HCT116 (cell line): ENCODE results near the gene ORM1. TPM values are rescaled to one million over a fixed set of nuclear protein-coding genes. Genes with fewer than 3 reads are reported as not detected.

Experiments used
- ATAC-seq: fragments of 200-7000 bp; cut with Tn5 transposase; 2 replicates; pipeline ENCODE4 v1.9.1; 2020; ENCODE audit warnings: mild to moderate bottlenecking, moderate library complexity
- BruUV-seq: library from RNA; stranded (reverse); fragments of 400-500 nt; replicated peaks from 2 replicates; lab custom pipeline; 2021; lab: Mats Ljungman, UMichigan
- CTCF ChIA-PET: fragments of 300-600 bp; sonication (Branson Sonifier 250); formaldehyde crosslinking; loops from one replicate; lab custom pipeline; 2021; ENCODE audit warnings: antibody characterized with exemption; lab: Charles Lee
- POLR2A ChIA-PET: fragments of 300-600, 350-600 bp; sonication (Branson Sonifier 250); formaldehyde crosslinking; loops from one replicate; lab custom pipeline; 2021; ENCODE audit warnings: antibody characterized with exemption; lab: Charles Lee
- RAD21 ChIA-PET, 2 experiments: fragments of 300-600 bp; sonication (Branson Sonifier 250); formaldehyde crosslinking; loops; one replicate each; lab custom pipeline; 2023; ENCODE audit warnings: low total read pairs in 2 of 2; ENCODE audit not compliant: uncharacterized antibody in 2 of 2, unreplicated experiment in 2 of 2, low non-redundant PET in 1 of 2; lab: Charles Lee
- DNase-seq: peaks from one replicate; pipeline ENCODE4 v3.0.0-alpha.2; 2010; ENCODE audit warnings: low read depth, low spot score
- H2AFZ ChIP-seq: fragments of 200-600 bp; shearing (Covaris generic), sonication (generic); 2 replicates; pipeline ENCODE4 v1.6.1; 2017; ENCODE audit warnings: low read depth, mixed run types, mixed read lengths, antibody characterized with exemption, low read length; ENCODE audit not compliant: poor library complexity, severe bottlenecking
- H3K27ac ChIP-seq: 2 replicates; pipeline ENCODE4 v1.5.1; 2012; ENCODE audit warnings: low read depth, low read length
- H3K27me3 ChIP-seq: fragments of 200-600 bp; sonication (generic); 2 replicates; pipeline ENCODE4 v1.6.1; 2016; ENCODE audit warnings: mixed run types, low read length, mixed read lengths; ENCODE audit not compliant: insufficient read depth
- H3K36me3 ChIP-seq, 2 experiments: fragments of 200-500 bp in 1 of 2; fragments of 200-600 bp in 1 of 2; sonication (Bioruptor generic) in 1 of 2; sonication (generic) in 1 of 2; 2 replicates each; pipeline versions ENCODE4 v1.5.1 to v1.6.1; 2014 to 2016; ENCODE audit warnings: low read length in 2 of 2, inconsistent platforms in 1 of 2, mixed read lengths in 1 of 2, mixed run types in 1 of 2; ENCODE audit not compliant: insufficient read depth in 2 of 2, control insufficient read depth in 1 of 2
- H3K4me1 ChIP-seq, 2 experiments: fragments of 200-600 bp in 1 of 2; sonication (generic) in 1 of 2; 2 replicates each; pipeline versions ENCODE4 v1.5.1 to v1.6.1; 2012 to 2017; ENCODE audit warnings: low read length in 2 of 2, inconsistent platforms in 1 of 2, mild to moderate bottlenecking in 1 of 2, mixed read lengths in 1 of 2, mixed run types in 1 of 2, moderate library complexity in 1 of 2; ENCODE audit not compliant: insufficient read depth in 2 of 2, control insufficient read depth in 1 of 2
- H3K4me2 ChIP-seq: fragments of 200-600 bp; sonication (generic); 2 replicates; pipeline ENCODE4 v1.6.1; 2017; ENCODE audit warnings: mixed run types, low read length, mixed read lengths
- H3K4me3 ChIP-seq, 2 experiments: fragments of 200-600 bp in 1 of 2; sonication (generic) in 1 of 2; replicated peaks in 1 of 2; 2 replicates each; pipeline ENCODE4 v1.5.1; 2011 to 2016; ENCODE audit warnings: low read length in 2 of 2, control low read depth in 1 of 2, low read depth in 1 of 2, mild to moderate bottlenecking in 1 of 2, mixed read lengths in 1 of 2, mixed run types in 1 of 2
- H3K79me2 ChIP-seq: fragments of 200-600 bp; sonication (generic); 2 replicates; pipeline ENCODE4 v1.6.1; 2017; ENCODE audit warnings: mild to moderate bottlenecking, mixed run types, low read length, moderate library complexity, mixed read lengths; ENCODE audit not compliant: insufficient read depth
- H3K9ac ChIP-seq: fragments of 200-600 bp; sonication (generic); 2 replicates; pipeline ENCODE4 v1.6.1; 2016; ENCODE audit warnings: low read length, mixed read lengths
- H3K9me2 ChIP-seq: fragments of 200-600 bp; sonication (generic), shearing (Covaris generic); 2 replicates; pipeline ENCODE4 v1.6.1; 2017; ENCODE audit warnings: mixed run types, mild to moderate bottlenecking, moderate library complexity; ENCODE audit not compliant: insufficient read depth
- H3K9me3 ChIP-seq, 2 experiments: fragments of 200-500 bp in 1 of 2; fragments of 200-600 bp in 1 of 2; sonication (Bioruptor generic) in 1 of 2; sonication (generic) in 1 of 2; 2 replicates each; pipeline ENCODE4 v1.6.1; 2014 to 2017; ENCODE audit warnings: low read length in 2 of 2, mixed read lengths in 2 of 2, inconsistent platforms in 1 of 2, low read depth in 1 of 2, mild to moderate bottlenecking in 1 of 2, mixed run types in 1 of 2, moderate library complexity in 1 of 2; ENCODE audit not compliant: control insufficient read depth in 1 of 2, insufficient read depth in 1 of 2
- H4K20me1 ChIP-seq: fragments of 200-600 bp; sonication (generic), shearing (Covaris generic); 2 replicates; pipeline ENCODE4 v1.6.1; 2017; ENCODE audit warnings: mixed run types, mild to moderate bottlenecking, moderate library complexity; ENCODE audit not compliant: insufficient read depth
- CTCF ChIP-seq, 3 experiments: fragments of 200-600 bp in 1 of 3; sonication (generic) in 1 of 3; IDR thresholded peaks in 2 of 3; conservative IDR thresholded peaks in 1 of 3; 2 replicates each; pipeline ENCODE4 v1.5.1; 2012 to 2017; ENCODE audit warnings: low read depth in 2 of 3, low read length in 2 of 3, antibody characterized with exemption in 1 of 3, borderline replicate concordance in 1 of 3, control low read depth in 1 of 3, mild to moderate bottlenecking in 1 of 3, mixed read lengths in 1 of 3, mixed run types in 1 of 3, moderate library complexity in 1 of 3; ENCODE audit not compliant: insufficient read depth in 1 of 3
- EGR1 ChIP-seq: IDR thresholded peaks from 2 replicates; pipeline ENCODE4 v1.6.1; 2012; ENCODE audit warnings: low read depth
- EZH2phosphoT487 ChIP-seq: fragments of 200-600 bp; IDR thresholded peaks from 2 replicates; pipeline ENCODE4 v1.6.1; 2018; ENCODE audit warnings: antibody characterized with exemption, borderline replicate concordance
- MAX ChIP-seq: IDR thresholded peaks from 2 replicates; pipeline ENCODE4 v1.6.1; 2012
- POLR2A ChIP-seq: IDR thresholded peaks from 2 replicates; pipeline ENCODE4 v1.7.0; 2011; ENCODE audit warnings: borderline replicate concordance; ENCODE audit not compliant: insufficient read depth, insufficient read length; ENCODE audit errors: extremely low read depth
- SRF ChIP-seq: IDR thresholded peaks from 2 replicates; pipeline ENCODE4 v1.6.1; 2012; ENCODE audit warnings: low read depth
- TCF7L2 ChIP-seq: IDR thresholded peaks from 2 replicates; pipeline ENCODE4 v1.7.0; 2011; ENCODE audit warnings: borderline replicate concordance, inconsistent platforms; ENCODE audit not compliant: insufficient read depth, insufficient read length; ENCODE audit errors: extremely low read depth
- YY1 ChIP-seq: IDR thresholded peaks from 2 replicates; pipeline ENCODE4 v1.6.1; 2011; ENCODE audit warnings: low read length, low read depth, moderate library complexity, mild to moderate bottlenecking; ENCODE audit not compliant: insufficient replicate concordance; ENCODE audit errors: extremely low read depth
- ZBTB33 ChIP-seq: IDR thresholded peaks from 2 replicates; pipeline ENCODE4 v1.6.1; 2011; ENCODE audit warnings: mild to moderate bottlenecking, low read length, moderate library complexity; ENCODE audit not compliant: insufficient replicate concordance; ENCODE audit errors: extremely low read depth
- ZFX ChIP-seq: fragments of 450-650 bp; IDR thresholded peaks from 2 replicates; pipeline ENCODE4 v1.6.1; 2017
- intact Hi-C: fragments of 100-400 bp; cut with micrococcal nuclease; formaldehyde crosslinking; loops from 2 replicates; pipeline ENCODE4 v1.10.0; 2022
- total RNA-seq: library from RNA; stranded (reverse); gene quantifications from one replicate; pipeline ENCODE4 v1.2.1, GENCODE V29; 2021; ENCODE audit not compliant: unreplicated experiment

ORM1 gene
- total RNA-seq, 1 experiment from 2014 or later, result 5.6 TPM

DNA sequence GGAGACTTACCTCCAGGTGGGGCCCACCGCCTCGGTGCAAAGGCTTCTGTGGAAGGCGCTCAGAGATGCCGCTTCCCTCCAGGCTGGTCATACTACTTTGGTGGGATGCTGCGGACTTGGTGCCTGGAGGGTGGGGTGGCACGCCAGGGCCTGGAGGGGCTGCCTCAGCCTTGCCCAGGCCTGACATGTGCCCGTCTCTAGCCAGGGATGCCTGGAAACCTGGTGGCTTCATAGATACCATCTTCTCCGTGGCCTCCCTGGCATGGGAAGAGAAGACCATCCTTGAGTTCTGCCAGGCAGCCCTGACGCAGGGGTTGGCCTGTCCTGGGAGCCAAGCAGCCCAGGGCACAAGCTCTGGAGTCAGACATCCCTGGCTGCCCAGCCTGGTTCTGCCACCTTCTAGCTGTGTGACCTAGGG lies 35.0 kb downstream of the ORM1 start:
- no peaks in the 10 kb centered on the region for H3K9me2 ChIP-seq
- no peak for ATAC-seq
- no peak for TF ChIP-seq EZH2phosphoT487
- no peak for TF ChIP-seq CTCF (IDR thresholded peaks at IDR 0.05 in 2 of 3, conservative IDR thresholded peaks at IDR 0.05 in 1 of 3; ENCODE audit: borderline replicate concordance in 1 of 3, insufficient read depth in 1 of 3, low read depth in 2 of 3, low read length in 2 of 3)
- no peak for TF ChIP-seq SRF
- no peak for TF ChIP-seq YY1
- no peak for TF ChIP-seq ZFX
- TF ChIP-seq POLR2A, result no peak
- TF ChIP-seq EGR1, result no peak
- no peaks in the 10 kb centered on the region; a peak in 1 of 4 replicates for H3K36me3 ChIP-seq
- no peak overlapping the region for H3K4me3 ChIP-seq
- no peaks in the 10 kb centered on the region for H3K4me1 ChIP-seq
- H3K79me2 ChIP-seq, result no peaks in the 10 kb centered on the region
- no TSS peak for BruUV-seq
- H3K9ac ChIP-seq, result no peak overlapping the region
- H3K27me3 ChIP-seq, result no peaks in the 10 kb centered on the region
- CTCF ChIA-PET, result no interaction called here
- no peaks in the 10 kb centered on the region for H3K9me3 ChIP-seq
- H3K4me2 ChIP-seq, result no peak overlapping the region
- H2AFZ ChIP-seq, result no peak overlapping the region
- no peaks in the 10 kb centered on the region for H4K20me1 ChIP-seq
- intact Hi-C loops, result no loop called here
- no peak overlapping the region for H3K27ac ChIP-seq
- RAD21 ChIA-PET, result no interaction called here
- POLR2A ChIA-PET, result no interaction called here
- DNase-seq, result no peak

DNA sequence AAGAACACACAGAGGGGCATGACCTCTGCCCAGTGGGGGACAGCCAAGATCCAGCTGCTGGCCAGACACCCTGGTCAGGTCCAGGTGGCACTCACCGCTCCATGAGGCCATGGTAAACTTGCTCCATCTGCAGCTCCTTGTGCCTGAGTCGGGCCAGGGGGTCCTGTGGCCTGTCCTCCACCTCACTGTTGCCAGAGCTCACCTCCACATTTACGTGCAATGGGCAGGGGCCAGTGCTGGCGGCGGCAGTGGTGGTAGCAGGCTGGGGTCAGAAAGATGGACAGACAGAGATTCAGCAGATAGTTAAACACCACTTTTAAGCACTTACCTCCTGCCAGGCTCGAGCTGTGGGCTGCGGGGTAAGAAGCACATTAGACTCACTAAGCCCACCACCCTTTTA lies 36.9 kb downstream of the ORM1 start:
- DNase-seq (no peak), ATAC-seq (no peak)
- H3K36me3 ChIP-seq, result no peaks in the 10 kb centered on the region; a peak in 1 of 4 replicates
- H3K79me2 ChIP-seq, result no peaks in the 10 kb centered on the region
- H3K4me2 ChIP-seq, result no peak overlapping the region
- POLR2A ChIA-PET, result no interaction called here
- no peak overlapping the region for H3K27ac ChIP-seq
- no peak overlapping the region for H3K9ac ChIP-seq
- TF ChIP-seq MAX (no peak), TCF7L2 (no peak), ZBTB33 (no peak), EZH2phosphoT487 (no peak)
- no peaks in the 10 kb centered on the region for H3K9me2 ChIP-seq
- CTCF ChIA-PET, result no interaction called here
- no peaks in the 10 kb centered on the region for H4K20me1 ChIP-seq
- RAD21 ChIA-PET, result no interaction called here
- H3K9me3 ChIP-seq, result no peaks in the 10 kb centered on the region
- no peak overlapping the region for H2AFZ ChIP-seq
- H3K27me3 ChIP-seq, result no peaks in the 10 kb centered on the region
- H3K4me1 ChIP-seq, result no peaks in the 10 kb centered on the region
- BruUV-seq, result no TSS peak
- no peak overlapping the region for H3K4me3 ChIP-seq
- intact Hi-C loops, result no loop called here
